Keratinocyte (primary cell): ENCODE data around the gene C10orf71. TPM values are rescaled to one million over a fixed set of nuclear protein-coding genes. Genes with fewer than 3 reads are reported as not detected.

Experiments used
- DNase-seq: peaks from one replicate; pipeline ENCODE4 v3.0.0-alpha.2; 2011; ENCODE audit warnings: low read depth, missing footprints, low spot score
- FAIRE-seq: peaks from 2 replicates; lab custom pipeline; 2011; peaks lifted over from hg19 to GRCh38; lab: Jason Lieb, UNC
- H2AFZ ChIP-seq: 2 replicates; pipeline ENCODE4 v1.6.0; 2012; ENCODE audit warnings: low read length, control low read depth, inconsistent platforms; ENCODE audit not compliant: control insufficient read depth
- H3K27ac ChIP-seq: 2 replicates; pipeline ENCODE4 v1.5.1; 2011; ENCODE audit warnings: low read length; ENCODE audit not compliant: control insufficient read depth, insufficient read depth
- H3K27me3 ChIP-seq: 3 replicates; pipeline ENCODE4 v1.6.0; 2011; ENCODE audit warnings: low read length; ENCODE audit not compliant: control insufficient read depth, insufficient read depth; ENCODE audit errors: extremely low read depth
- H3K36me3 ChIP-seq, 2 experiments: 2 replicates in 1 of 2; 3 replicates in 1 of 2; pipeline ENCODE4 v1.5.1; 2011; ENCODE audit warnings: low read length in 2 of 2, mild to moderate bottlenecking in 1 of 2; ENCODE audit not compliant: control insufficient read depth in 2 of 2, insufficient read depth in 2 of 2; ENCODE audit errors: extremely low read depth in 1 of 2
- H3K4me1 ChIP-seq: 3 replicates; pipeline ENCODE4 v1.5.1; 2011; ENCODE audit warnings: low read length; ENCODE audit not compliant: control insufficient read depth, insufficient read depth; ENCODE audit errors: extremely low read depth
- H3K4me2 ChIP-seq: 3 replicates; pipeline ENCODE4 v1.6.0; 2011; ENCODE audit warnings: low read depth, low read length; ENCODE audit not compliant: control insufficient read depth, insufficient read depth; ENCODE audit errors: extremely low read depth
- H3K4me3 ChIP-seq, 3 experiments: fragments of 200-600 bp in 1 of 3; sonication (generic) in 1 of 3; 2 replicates in 2 of 3; 3 replicates in 1 of 3; pipeline ENCODE4 v1.5.1; 2011 to 2016; ENCODE audit warnings: low read length in 3 of 3, mild to moderate bottlenecking in 3 of 3, control low read depth in 2 of 3, inconsistent platforms in 1 of 3, low read depth in 1 of 3, mixed read lengths in 1 of 3, mixed run types in 1 of 3, moderate library complexity in 1 of 3; ENCODE audit not compliant: control insufficient read depth in 2 of 3, insufficient read depth in 2 of 3; ENCODE audit errors: extremely low read depth in 1 of 3
- H3K79me2 ChIP-seq: 2 replicates; pipeline ENCODE4 v1.6.0; 2012; ENCODE audit warnings: low read length; ENCODE audit not compliant: control insufficient read depth, insufficient read depth
- H3K9ac ChIP-seq: 3 replicates; pipeline ENCODE4 v1.6.0; 2011; ENCODE audit warnings: low read length; ENCODE audit not compliant: control insufficient read depth, insufficient read depth; ENCODE audit errors: extremely low read depth
- H3K9me1 ChIP-seq: 3 replicates; pipeline ENCODE4 v1.6.0; 2011; ENCODE audit warnings: low read length; ENCODE audit not compliant: control insufficient read depth, insufficient read depth; ENCODE audit errors: extremely low read depth
- H3K9me3 ChIP-seq: 2 replicates; pipeline ENCODE4 v1.5.1; 2012; ENCODE audit warnings: low read depth, low read length; ENCODE audit not compliant: control insufficient read depth
- H4K20me1 ChIP-seq: 3 replicates; pipeline ENCODE4 v1.6.0; 2011; ENCODE audit warnings: low read length; ENCODE audit not compliant: control insufficient read depth, insufficient read depth; ENCODE audit errors: extremely low read depth
- EZH2 ChIP-seq: IDR thresholded peaks from one replicate; pipeline ENCODE4 v1.6.1; 2012; ENCODE audit warnings: inconsistent platforms, mild to moderate bottlenecking, low read length, moderate library complexity
- dilution Hi-C: fragments of 300-500 bp; cut with MboI; formaldehyde crosslinking; loops from one replicate; pipeline ENCODE4 v1.7.0; 2020; ENCODE audit warnings: low sequenced_read_pairs; ENCODE audit not compliant: extremely low pct_ligation_motif_present
- polyA plus RNA-seq, 5 experiments: library from polyadenylated mRNA; depleted of rRNA in 3 of 5; stranded (reverse) in 3 of 5; stranded (forward) in 1 of 5; unstranded in 1 of 5; fragments of >200 nt; gene quantifications; 1 replicate in 1 of 5; 2 replicates in 3 of 5; 3 replicates in 1 of 5; pipeline versions ENCODE4 v1.2.1 to v1.2.3, GENCODE V29; 2011 to 2012; ENCODE audit warnings: missing spikeins in 2 of 5, low read depth in 1 of 5, low replicate concordance in 1 of 5
- TF ChIP-seq, protein P1 (sequence below), 3 experiments: IDR thresholded peaks in 1 of 3; conservative IDR thresholded peaks in 1 of 3; optimal IDR thresholded peaks in 1 of 3; 2 replicates in 2 of 3; 3 replicates in 1 of 3; pipeline versions ENCODE3 to v1.5.1; 2011; ENCODE audit warnings: low read length in 3 of 3, mild to moderate bottlenecking in 3 of 3, moderate library complexity in 2 of 3, control low read depth in 1 of 3, inconsistent platforms in 1 of 3; ENCODE audit not compliant: insufficient read depth in 2 of 3; ENCODE audit errors: extremely low read depth in 1 of 3

C10orf71 gene
- polyA plus RNA-seq, 1 donor (not counting 4 experiments of a cell fraction or from before 2014, with no cell fraction given): not detected

DNA sequence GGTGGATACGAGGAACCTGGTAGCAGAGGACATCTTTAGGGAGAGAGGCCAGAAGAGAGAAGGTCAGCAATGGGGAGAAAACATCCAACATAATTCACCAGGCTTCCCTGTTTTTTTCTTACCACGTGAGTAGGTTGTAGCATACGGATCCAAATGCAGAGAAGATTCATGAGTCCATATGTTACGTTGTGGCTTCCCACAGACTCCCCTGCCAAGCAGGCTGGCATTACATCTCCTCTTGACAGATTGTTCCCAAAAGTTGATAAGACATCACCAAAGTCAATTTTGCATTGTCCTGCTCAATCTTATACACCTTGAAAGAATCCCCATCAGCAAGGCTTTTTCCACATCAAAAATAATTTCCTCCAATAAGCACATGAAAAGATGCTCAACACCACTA is 57.2 kb downstream of the C10orf71 start:
- no peaks in the 10 kb centered on the region for H3K27me3 ChIP-seq
- no peaks in the 10 kb centered on the region for H3K79me2 ChIP-seq
- H3K9me1 ChIP-seq: no peaks in the 10 kb centered on the region
- TF ChIP-seq EZH2: no peak
- TF ChIP-seq, protein P1, sequence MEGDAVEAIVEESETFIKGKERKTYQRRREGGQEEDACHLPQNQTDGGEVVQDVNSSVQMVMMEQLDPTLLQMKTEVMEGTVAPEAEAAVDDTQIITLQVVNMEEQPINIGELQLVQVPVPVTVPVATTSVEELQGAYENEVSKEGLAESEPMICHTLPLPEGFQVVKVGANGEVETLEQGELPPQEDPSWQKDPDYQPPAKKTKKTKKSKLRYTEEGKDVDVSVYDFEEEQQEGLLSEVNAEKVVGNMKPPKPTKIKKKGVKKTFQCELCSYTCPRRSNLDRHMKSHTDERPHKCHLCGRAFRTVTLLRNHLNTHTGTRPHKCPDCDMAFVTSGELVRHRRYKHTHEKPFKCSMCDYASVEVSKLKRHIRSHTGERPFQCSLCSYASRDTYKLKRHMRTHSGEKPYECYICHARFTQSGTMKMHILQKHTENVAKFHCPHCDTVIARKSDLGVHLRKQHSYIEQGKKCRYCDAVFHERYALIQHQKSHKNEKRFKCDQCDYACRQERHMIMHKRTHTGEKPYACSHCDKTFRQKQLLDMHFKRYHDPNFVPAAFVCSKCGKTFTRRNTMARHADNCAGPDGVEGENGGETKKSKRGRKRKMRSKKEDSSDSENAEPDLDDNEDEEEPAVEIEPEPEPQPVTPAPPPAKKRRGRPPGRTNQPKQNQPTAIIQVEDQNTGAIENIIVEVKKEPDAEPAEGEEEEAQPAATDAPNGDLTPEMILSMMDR (optimal IDR thresholded peaks at IDR 0.05 in 1 of 3, IDR thresholded peaks at IDR 0.05 in 1 of 3, conservative IDR thresholded peaks at IDR 0.05 in 1 of 3; ENCODE audit: extremely low read depth in 1 of 3, insufficient read depth in 2 of 3, low read length in 3 of 3): no peak
- H3K9me3 ChIP-seq: no peaks in the 10 kb centered on the region
- H2AFZ ChIP-seq: no peak overlapping the region
- H4K20me1 ChIP-seq: no peaks in the 10 kb centered on the region
- dilution Hi-C loops: no loop called here
- DNase-seq: no peak
- H3K36me3 ChIP-seq: no peaks in the 10 kb centered on the region
- H3K4me3 ChIP-seq: no peak overlapping the region
- no peak overlapping the region for H3K9ac ChIP-seq
- no peaks in the 10 kb centered on the region for H3K4me1 ChIP-seq
- no peak overlapping the region for H3K4me2 ChIP-seq
- no peak for FAIRE-seq
- no peak overlapping the region for H3K27ac ChIP-seq

DNA sequence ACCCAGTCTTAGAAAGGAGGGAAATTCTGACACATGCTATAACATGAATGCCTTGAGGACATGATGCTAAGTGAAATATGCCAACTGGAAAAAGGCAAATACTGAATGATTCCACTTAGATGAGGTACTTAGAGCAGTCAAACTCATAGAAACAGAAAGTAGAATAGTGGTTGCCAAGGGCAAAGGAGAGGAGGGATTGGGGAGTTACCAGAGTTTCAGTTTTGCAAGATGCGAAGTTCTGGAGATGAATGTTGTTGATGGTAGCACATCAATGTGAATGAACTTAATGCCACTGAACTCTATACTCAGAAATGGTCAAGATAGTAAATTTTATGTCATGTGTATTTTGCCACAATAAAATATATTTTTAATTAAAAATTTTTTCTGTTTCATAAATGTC is 58.0 kb downstream of the C10orf71 start:
- Histone ChIP-seq H2AFZ (no peak overlapping the region), H4K20me1 (no peaks in the 10 kb centered on the region), H3K9me1 (no peaks in the 10 kb centered on the region), H3K4me3 (no peak overlapping the region), H3K4me2 (no peak overlapping the region), H3K9ac (no peak overlapping the region), H3K27ac (no peak overlapping the region), H3K4me1 (peaks cover 5% of the 10 kb centered on the region), H3K9me3 (no peaks in the 10 kb centered on the region), H3K27me3 (no peaks in the 10 kb centered on the region), H3K79me2 (no peaks in the 10 kb centered on the region), H3K36me3 (no peaks in the 10 kb centered on the region)
- TF ChIP-seq EZH2: no peak
- TF ChIP-seq, protein P1 (optimal IDR thresholded peaks at IDR 0.05 in 1 of 3, IDR thresholded peaks at IDR 0.05 in 1 of 3, conservative IDR thresholded peaks at IDR 0.05 in 1 of 3; ENCODE audit: extremely low read depth in 1 of 3, insufficient read depth in 2 of 3, low read length in 3 of 3): no peak
- no peak for FAIRE-seq
- DNase-seq: no peak
- dilution Hi-C loops: no loop called here
